HG02884 (cell line): ENCODE measurements around the gene UST.
"Not testable (repeated sequence)": the region's sequence is repeated elsewhere in the genome, so short reads cannot be mapped to it uniquely, and the experiment has no call there.

Experiments used
- ATAC-seq: cut with Tn5 transposase; IDR thresholded peaks from one replicate; pipeline ENCODE4 v1.9.1; 2021; ENCODE audit warnings: mild to moderate bottlenecking, moderate library complexity; ENCODE audit not compliant: unreplicated experiment

UST gene

GRCh38 chr6:148764259-148765020 lies 17.6 kb downstream of the UST start:
- not testable (repeated sequence) for ATAC-seq

- no peak for ATAC-seq
These were observed 19.3 kb downstream of the UST start for GRCh38 chr6:148765898-148766808.

GRCh38 chr6:148768646-148769270 lies 21.9 kb downstream of the UST start:
- no peak for ATAC-seq

GRCh38 chr6:148769304-148769968 lies 22.6 kb downstream of the UST start:
- no peak for ATAC-seq

DNA sequence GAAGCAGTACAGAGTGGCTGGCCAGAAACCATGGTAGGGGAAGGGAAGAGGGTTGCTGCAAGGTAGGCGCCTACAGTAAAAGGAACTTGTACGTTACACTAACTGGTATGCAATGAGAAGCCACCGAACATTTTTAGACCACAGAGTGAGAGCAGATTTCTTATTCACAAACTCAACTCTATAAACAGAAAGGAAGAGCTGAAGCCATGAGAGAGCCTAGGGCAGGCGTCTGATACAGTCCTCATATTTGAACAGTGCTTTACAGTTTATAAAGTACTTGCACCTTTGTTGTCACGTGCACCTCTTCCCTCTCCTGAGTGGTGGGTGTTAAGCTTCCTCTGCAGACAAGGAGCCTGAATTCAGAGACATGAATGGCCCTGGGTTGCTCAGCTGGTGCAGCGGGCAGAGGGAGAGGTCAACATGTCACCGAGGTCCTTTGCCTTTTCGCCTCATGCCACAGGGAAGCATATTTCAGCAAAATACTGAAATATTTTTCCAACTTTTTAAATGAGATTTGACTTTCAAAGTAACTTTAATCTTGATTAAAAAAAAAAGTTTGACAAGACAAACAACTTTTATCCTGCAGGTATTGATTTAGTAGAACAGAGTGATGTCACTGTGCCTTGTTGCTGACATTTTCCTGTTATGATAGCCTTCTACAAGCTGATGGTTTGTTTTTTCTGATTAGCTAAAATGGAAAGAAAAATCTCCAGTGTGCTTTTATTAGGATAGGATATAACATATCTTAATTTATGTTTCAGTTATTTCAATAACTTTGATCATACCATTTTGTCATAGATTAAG lies 23.8 kb downstream of the UST start:
- no peak for ATAC-seq

- no peak for ATAC-seq
These were observed 24.4 kb downstream of the UST start for GRCh38 chr6:148771212-148771601.

DNA sequence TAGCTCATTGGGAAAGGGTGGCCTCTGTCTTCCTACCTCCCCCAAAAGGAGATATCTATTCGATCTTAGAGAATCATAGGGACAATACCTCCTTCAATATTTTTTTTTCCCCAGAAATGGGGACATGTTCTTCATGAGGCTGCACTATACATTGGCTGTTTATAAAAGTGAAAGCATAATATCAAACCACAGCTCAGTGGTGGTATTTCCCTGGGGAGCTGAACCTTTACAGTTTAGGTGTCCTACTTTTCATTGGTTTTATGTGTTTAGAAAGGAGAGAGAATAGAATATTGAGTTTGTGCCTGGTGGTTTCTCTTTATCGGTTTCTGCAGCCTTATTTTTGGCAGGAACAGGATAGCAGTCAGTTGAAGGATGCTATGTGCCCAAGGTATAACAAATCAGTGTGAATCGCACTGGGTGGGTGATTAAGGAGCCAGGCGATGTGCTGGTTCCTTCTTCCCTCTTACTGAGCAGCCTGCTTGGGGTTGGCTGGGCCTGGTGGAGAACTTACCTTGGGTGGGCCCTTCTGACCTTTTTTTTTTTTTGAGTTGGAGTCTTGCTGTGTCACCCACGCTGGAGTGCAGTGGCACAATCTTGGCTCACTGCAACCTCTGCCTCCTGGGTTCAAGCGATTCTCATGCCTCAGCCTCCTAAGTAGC lies 25.2 kb downstream of the UST start:
- ATAC-seq = no peak

DNA sequence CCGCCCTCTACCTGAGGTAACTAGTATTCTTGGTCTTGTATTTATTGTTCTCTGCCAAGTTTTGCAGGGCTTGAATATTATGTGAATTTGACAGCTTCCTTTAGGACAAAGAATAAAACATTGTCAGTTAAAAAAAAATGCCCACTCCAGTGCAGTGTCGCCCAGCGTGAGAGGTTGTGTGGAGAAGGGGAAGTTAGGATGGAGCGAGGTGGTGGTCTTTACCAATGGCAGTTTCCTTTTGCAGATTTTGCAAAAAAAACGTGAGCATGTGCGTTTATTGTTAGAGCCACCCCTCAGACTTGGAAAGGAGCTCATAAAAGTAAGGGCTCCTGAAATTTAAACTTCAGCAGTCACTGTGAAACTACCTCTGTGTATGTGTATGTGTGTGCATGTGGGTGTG lies 28.3 kb downstream of the UST start:
- ATAC-seq = no peak

DNA sequence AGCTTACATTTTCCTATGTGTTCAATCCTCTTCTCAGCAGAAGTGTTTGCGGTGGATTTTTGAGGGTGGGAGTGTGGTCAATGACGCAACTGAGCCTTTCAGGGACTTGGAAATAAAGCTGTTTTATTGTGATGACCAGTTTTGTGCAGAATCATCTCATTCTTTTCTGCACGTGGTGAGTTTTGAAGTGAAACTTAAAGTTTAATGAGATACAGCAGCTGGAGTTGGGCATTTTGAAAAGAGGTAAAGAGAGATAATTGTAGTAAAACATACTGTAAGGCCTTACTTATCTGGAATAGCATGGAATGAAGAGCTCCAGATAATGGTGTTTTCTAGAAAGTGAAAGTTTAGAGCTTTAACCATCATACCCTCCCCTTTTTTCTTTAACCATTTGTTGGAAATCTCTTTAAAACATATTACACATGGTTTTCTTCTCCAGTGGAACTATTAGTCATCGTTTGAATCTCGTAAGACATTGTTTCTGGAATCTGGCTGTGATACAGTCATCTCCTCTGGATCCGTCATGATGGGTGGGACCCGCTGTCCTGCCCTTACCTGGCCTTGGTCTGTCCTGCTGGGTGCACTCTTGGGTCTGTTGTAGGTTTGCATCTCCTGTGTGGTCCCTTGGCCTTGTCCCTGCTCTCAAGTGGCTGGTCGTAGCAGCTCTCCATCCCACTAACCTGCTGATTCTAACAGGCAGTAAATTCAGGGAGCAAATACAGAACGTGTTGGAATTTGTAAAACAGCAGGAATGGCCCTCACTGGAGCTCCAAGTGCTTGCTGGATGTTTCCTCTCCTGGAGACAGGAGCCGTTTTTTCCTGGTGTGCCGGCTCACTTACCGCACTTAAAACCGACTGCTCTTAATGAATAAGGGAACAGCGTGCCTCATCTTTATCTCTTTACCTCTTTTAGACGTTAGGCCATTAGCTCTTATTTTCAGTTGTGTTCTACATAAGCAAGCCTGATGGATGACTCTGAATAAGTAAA lies 29.8 kb downstream of the UST start:
- ATAC-seq = no peak

- ATAC-seq = no peak
These were observed 32.3 kb downstream of the UST start for GRCh38 chr6:148779142-148779562.

DNA sequence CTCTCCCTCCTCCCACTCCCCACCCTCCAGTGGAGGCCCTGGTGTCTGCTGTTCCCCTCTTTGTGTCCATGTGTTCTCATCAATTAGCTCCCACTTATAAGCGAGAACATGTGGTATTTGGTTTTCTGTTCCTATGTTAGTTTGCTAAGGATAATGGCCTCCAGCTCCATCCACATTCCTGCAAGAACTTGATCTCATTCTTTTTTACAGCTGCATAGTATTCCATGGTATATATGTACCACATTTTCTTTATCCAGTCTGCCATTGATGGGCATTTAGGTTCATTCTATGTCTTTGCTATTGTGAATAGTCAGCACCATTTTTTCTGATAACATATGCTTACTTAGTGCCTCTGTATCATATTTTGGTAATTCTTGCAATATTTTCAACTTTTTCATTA lies 33.6 kb downstream of the UST start:
- not testable (repeated sequence) for ATAC-seq

- peak; percentile 94 for ATAC-seq
These were observed 34.1 kb downstream of the UST start for GRCh38 chr6:148780918-148781436.

- ATAC-seq = no peak
These were observed 43.1 kb downstream of the UST start for GRCh38 chr6:148789948-148790347.

DNA sequence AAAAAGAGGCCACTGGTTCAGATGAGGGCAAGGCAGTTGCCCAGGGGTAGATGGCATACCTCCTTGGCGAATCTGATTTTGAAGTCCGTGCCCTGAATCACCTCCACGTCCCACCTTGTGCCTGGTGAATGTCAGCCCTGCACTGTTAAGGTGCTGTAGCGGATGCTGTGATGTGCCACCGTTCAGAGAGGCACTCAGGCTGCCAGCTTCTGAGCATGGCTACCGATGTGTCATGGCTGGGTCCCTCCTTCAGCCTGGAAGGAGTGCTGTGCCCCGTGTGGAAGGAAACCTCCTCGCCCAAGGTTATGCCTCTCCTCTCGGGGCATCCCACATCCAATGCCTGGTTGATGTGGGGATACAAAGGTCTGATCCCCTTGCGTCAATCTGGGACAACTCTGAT lies 43.6 kb downstream of the UST start:
- ATAC-seq = no peak

- ATAC-seq = peak; percentile 81
These were observed 44.0 kb downstream of the UST start for GRCh38 chr6:148790817-148791216.

DNA sequence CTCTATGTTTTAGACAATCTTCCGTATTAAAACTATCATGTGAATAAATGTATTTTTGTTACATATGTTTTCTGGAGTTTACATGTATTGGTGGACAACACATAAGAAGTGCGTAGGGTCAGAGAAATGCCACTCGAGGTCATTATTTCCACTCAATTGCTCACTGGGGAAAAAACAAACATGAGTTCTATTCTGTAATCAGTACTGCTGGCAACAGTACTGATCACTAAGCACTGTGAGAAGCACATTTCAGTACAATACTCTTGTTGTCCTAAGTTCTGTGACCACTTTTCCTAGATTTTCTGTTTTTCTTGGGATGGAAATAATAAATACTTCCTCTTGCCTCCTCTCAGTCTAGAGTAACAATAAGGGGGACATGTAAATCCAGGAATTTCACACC lies 44.5 kb downstream of the UST start:
- no peak for ATAC-seq

DNA sequence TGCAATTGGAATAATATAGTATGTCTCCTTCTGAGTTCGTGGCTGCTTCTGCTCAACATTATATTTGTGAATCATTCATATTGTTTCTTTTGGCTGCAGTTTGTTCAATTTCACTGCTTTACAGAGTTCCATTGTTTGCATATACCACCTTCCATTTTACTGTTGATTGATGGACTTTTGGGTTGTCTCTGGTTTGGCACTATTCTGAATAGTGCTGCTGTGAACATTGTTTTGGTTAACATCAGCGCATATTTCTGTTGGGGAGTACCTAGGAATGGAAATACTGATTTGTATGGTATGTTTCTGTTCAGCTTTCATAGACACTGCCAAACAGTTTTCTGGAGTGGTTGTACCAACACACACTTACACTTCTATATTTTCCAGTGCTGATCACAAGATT lies 46.9 kb downstream of the UST start:
- no peak for ATAC-seq

GRCh38 chr6:148794797-148795196 lies 48.0 kb downstream of the UST start:
- no peak for ATAC-seq
